Liver (tissue), 9 donors: Measurements from ENCODE around the gene NAV2. TPM values are rescaled to one million over a fixed set of nuclear protein-coding genes. Genes with fewer than 3 reads are reported as not detected.

Source experiments
- DNase-seq: peaks from one replicate; pipeline ENCODE4 v3.0.0-alpha.2; 2017; ENCODE audit warnings: low spot score
- H3K27ac ChIP-seq, 2 donors: one replicate each; pipeline ENCODE4 v1.7.0; 2013; ENCODE audit warnings: inconsistent platforms in 2 of 2, low read length in 2 of 2, control low read depth in 1 of 2, low read depth in 1 of 2, mild to moderate bottlenecking in 1 of 2
- H3K27me3 ChIP-seq, 4 donors: one replicate each; pipeline versions ENCODE4 v1.6.1 to v1.7.0; 2013; ENCODE audit warnings: low read length in 3 of 4, inconsistent platforms in 1 of 4, mild to moderate bottlenecking in 1 of 4, moderate library complexity in 1 of 4; ENCODE audit not compliant: control insufficient read depth in 4 of 4, insufficient read depth in 4 of 4
- H3K36me3 ChIP-seq, 4 donors: one replicate each; pipeline versions ENCODE4 v1.6.1 to v1.7.0; 2013; ENCODE audit warnings: low read length in 3 of 4, mild to moderate bottlenecking in 3 of 4, low read depth in 1 of 4, moderate library complexity in 1 of 4; ENCODE audit not compliant: control insufficient read depth in 4 of 4, insufficient read depth in 3 of 4
- H3K4me1 ChIP-seq, 4 donors: one replicate each; pipeline versions ENCODE4 v1.6.1 to v1.7.0; 2013; ENCODE audit warnings: low read length in 3 of 4, mild to moderate bottlenecking in 3 of 4, moderate library complexity in 1 of 4; ENCODE audit not compliant: control insufficient read depth in 4 of 4, insufficient read depth in 4 of 4
- H3K4me3 ChIP-seq, 3 donors: one replicate each; pipeline versions ENCODE4 v1.6.1 to v1.7.0; 2013; ENCODE audit warnings: low read length in 3 of 3, control low read depth in 1 of 3, low read depth in 1 of 3, mild to moderate bottlenecking in 1 of 3
- H3K9ac ChIP-seq, 2 donors: one replicate each; pipeline ENCODE4 v1.7.0; 2013; ENCODE audit warnings: low read length in 2 of 2, mild to moderate bottlenecking in 2 of 2, moderate library complexity in 2 of 2, control low read depth in 1 of 2, low read depth in 1 of 2
- H3K9me3 ChIP-seq, 4 donors: one replicate each; pipeline versions ENCODE4 v1.6.1 to v1.7.0; 2013; ENCODE audit warnings: low read length in 3 of 4; ENCODE audit not compliant: control insufficient read depth in 4 of 4
- CTCF ChIP-seq: fragments of 150-350 bp; IDR thresholded peaks from 2 replicates; pipeline ENCODE4 v1.5.1; 2017; ENCODE audit warnings: improper control_type of control experiment, low read depth, low read length; ENCODE audit not compliant: missing input control
- EGR1 ChIP-seq, 2 donors: IDR thresholded peaks; 2 replicates each; pipeline ENCODE4 v1.6.1; 2016 to 2018; ENCODE audit warnings: antibody characterized with exemption in 2 of 2, low read depth in 2 of 2
- FOXA1 ChIP-seq: IDR thresholded peaks from 2 replicates; pipeline ENCODE4 v1.6.1; 2016; ENCODE audit warnings: antibody characterized with exemption
- FOXA2 ChIP-seq: IDR thresholded peaks from 2 replicates; pipeline ENCODE4 v1.6.1; 2016; ENCODE audit warnings: antibody characterized with exemption
- GABPA ChIP-seq, 2 donors: IDR thresholded peaks in 1 of 2; conservative IDR thresholded peaks in 1 of 2; 2 replicates each; pipeline ENCODE4 v1.6.1; 2016; ENCODE audit warnings: antibody characterized with exemption in 2 of 2, mild to moderate bottlenecking in 1 of 2, moderate library complexity in 1 of 2
- HNF4A ChIP-seq, 2 donors: conservative IDR thresholded peaks; 2 replicates each; pipeline ENCODE4 v1.6.1; 2016; ENCODE audit warnings: antibody characterized with exemption in 2 of 2, mild to moderate bottlenecking in 2 of 2
- JUND ChIP-seq, 2 donors: IDR thresholded peaks; 2 replicates each; pipeline ENCODE4 v1.6.1; 2016; ENCODE audit warnings: antibody characterized with exemption in 2 of 2
- NR2F2 ChIP-seq: IDR thresholded peaks from 2 replicates; pipeline ENCODE4 v1.6.1; 2016; ENCODE audit warnings: antibody characterized with exemption
- RXRA ChIP-seq, 2 donors: IDR thresholded peaks; 2 replicates each; pipeline ENCODE4 v1.6.1; 2017 to 2018; ENCODE audit warnings: antibody characterized with exemption in 2 of 2, mild to moderate bottlenecking in 1 of 2
- WGBS: extraction: QIAGEN DNeasy Blood & Tissue Kit; methylation state at CpG from one replicate; pipeline ENCODE4 v1.1.7; 2013; 5-methylcytosine and 5-hydroxymethylcytosine counted together
- polyA plus RNA-seq, 2 donors: library from polyadenylated mRNA; stranded (reverse) in 1 of 2; unstranded in 1 of 2; fragments of 200-250 nt in 1 of 2; fragments of >200 nt in 1 of 2; fragmentation: Nextera tagmentation in 1 of 2; extraction: Ambion mirVana in 1 of 2; gene quantifications; one replicate each; pipeline versions ENCODE4 v1.2.1 to v1.2.3, GENCODE V29; 2013 to 2015
- total RNA-seq, 2 donors: library from RNA; depleted of rRNA; stranded (reverse); fragments of >200 nt; gene quantifications; one replicate each; pipeline ENCODE4 v1.2.3, GENCODE V29; 2014
- TF ChIP-seq, protein P1 (sequence below): IDR thresholded peaks from 2 replicates; pipeline ENCODE4 v1.6.1; 2016; ENCODE audit warnings: antibody characterized with exemption
- TF ChIP-seq, protein P2 (sequence below): IDR thresholded peaks from 2 replicates; pipeline ENCODE4 v1.6.1; 2016; ENCODE audit warnings: antibody characterized with exemption
- donor health status: healthy.
- donor health status: healthy.
- donor health status: healthy.
- donor health status: healthy.
- donor health status: healthy.

The NAV2 gene
- total and polyA plus RNA-seq, 4 donors, result 6.3 to 20.5 (median 11.6) TPM

GRCh38 chr11:19921976-19922688 lies 209.5 kb downstream of the NAV2 start:
- H3K9ac ChIP-seq, result no peak overlapping the region
- H3K4me3 ChIP-seq, result no peak overlapping the region
- no peaks in the 10 kb centered on the region for H3K27me3 ChIP-seq
- H3K27ac ChIP-seq, result no peak overlapping the region
- 46% methylated on average over 3 of the region's 3 CpGs for WGBS
- DNase-seq, result no peak
- H3K4me1 ChIP-seq, result peaks cover 0 to 10% (median 3%) of the 10 kb centered on the region in 4 donors
- H3K36me3 ChIP-seq, result no peaks in the 10 kb centered on the region
- no peaks in the 10 kb centered on the region for H3K9me3 ChIP-seq
- TF ChIP-seq, protein P1, sequence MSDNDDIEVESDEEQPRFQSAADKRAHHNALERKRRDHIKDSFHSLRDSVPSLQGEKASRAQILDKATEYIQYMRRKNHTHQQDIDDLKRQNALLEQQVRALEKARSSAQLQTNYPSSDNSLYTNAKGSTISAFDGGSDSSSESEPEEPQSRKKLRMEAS, result no peak
- TF ChIP-seq CTCF (no peak), EGR1 (IDR thresholded peaks at IDR 0.05; ENCODE audit: low read depth in 2 of 2) (no peak), FOXA2 (no peak), HNF4A (conservative IDR thresholded peaks at IDR 0.05) (peak; percentile 51 to 74), NR2F2 (no peak), RXRA (IDR thresholded peaks at IDR 0.05) (peak; percentile 17 to 69), GABPA (IDR thresholded peaks at IDR 0.05 in 1 of 2, conservative IDR thresholded peaks at IDR 0.05 in 1 of 2) (no peak)

DNA sequence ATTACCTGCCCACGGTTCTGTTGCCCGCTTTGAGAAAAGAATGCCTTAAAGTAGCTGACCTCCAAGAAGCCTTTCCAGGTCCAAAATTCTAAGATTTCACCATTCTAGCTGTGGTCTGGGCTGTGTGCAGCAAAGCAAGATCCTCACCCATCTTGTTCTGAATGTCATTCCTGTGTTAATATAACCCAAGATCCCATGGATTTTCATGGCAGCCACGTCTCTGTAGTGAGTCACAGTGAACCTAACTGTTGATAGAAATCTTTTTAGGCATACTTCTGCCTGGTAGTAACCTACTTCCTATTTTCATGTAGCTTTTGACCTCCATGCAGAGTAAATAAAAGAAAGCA lies 210.0 kb downstream of the NAV2 start:
- TF ChIP-seq FOXA1, result no peak
- TF ChIP-seq, protein P1, result peak; percentile 11
- H3K4me3 ChIP-seq, result no peak overlapping the region
- H3K9ac ChIP-seq, result no peak overlapping the region
- no peaks in the 10 kb centered on the region for H3K9me3 ChIP-seq
- H3K27ac ChIP-seq, result no peak overlapping the region
- 70% methylated on average over 3 of the region's 3 CpGs for WGBS
- H3K27me3 ChIP-seq, result no peaks in the 10 kb centered on the region
- no peak for DNase-seq
- no peaks in the 10 kb centered on the region for H3K36me3 ChIP-seq
- H3K4me1 ChIP-seq, result peaks cover 0 to 10% (median 4%) of the 10 kb centered on the region in 4 donors

- peaks cover 0 to 10% (median 4%) of the 10 kb centered on the region in 4 donors for H3K4me1 ChIP-seq
- WGBS, result 98% methylated on average over 1 of the region's 1 CpG
- H3K9ac ChIP-seq, result no peak overlapping the region
- no peak overlapping the region for H3K4me3 ChIP-seq
- H3K9me3 ChIP-seq, result no peaks in the 10 kb centered on the region
- H3K27ac ChIP-seq, result no peak overlapping the region
- no peaks in the 10 kb centered on the region for H3K36me3 ChIP-seq
- TF ChIP-seq, protein P1, result no peak
- TF ChIP-seq, protein P2, sequence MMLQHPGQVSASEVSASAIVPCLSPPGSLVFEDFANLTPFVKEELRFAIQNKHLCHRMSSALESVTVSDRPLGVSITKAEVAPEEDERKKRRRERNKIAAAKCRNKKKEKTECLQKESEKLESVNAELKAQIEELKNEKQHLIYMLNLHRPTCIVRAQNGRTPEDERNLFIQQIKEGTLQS, result no peak
- TF ChIP-seq CTCF (no peak), JUND (IDR thresholded peaks at IDR 0.05) (no peak), NR2F2 (no peak)
- DNase-seq, result no peak
- no peaks in the 10 kb centered on the region for H3K27me3 ChIP-seq
Measured at GRCh38 chr11:19923626-19924025, 211.0 kb downstream of the NAV2 start.
